ENCODE measurements around the gene HECA. TPM values are rescaled to one million over a fixed set of nuclear protein-coding genes. Genes with fewer than 3 reads are reported as not detected.
A peak's percentile ranks its signal among the peaks of the same experiment; 100 is the strongest.

Gene HECA
- total RNA-seq, 1 donor from 2014 or later: 17.7 TPM

DNA sequence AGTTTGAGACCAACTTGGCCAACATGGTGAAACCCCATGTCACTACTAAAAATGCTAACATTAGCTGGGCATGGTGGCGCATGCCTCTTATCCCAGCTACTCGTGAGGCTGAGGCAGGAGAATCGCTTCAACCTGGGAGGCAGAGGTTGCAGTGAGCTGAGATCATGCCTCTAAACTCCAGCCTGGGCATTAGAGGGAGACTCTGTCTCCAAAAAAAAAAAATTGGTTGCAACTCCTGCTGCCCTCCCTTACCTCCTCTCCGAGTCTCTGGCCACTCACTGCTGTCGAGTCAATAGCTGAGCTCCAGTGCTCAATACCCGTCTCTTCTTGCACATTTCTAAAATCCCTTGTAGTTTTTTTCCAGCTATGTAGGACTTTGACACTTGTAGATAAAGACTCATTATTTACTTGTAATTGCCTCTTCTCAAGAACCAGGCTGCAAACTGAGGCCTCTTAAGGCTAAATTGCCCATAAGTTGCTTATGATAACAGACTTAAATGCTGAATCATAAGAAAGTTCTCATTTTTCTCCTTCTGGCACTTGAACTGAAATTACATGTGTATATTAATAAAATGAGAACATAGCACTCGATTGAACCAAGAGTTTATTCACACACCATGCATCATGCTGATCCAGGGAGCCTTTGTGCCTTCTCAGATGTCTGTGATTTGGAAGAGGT lies 13.8 kb downstream of the HECA start:
- peaks cover 30 to 39% (median 36%) of the 10 kb centered on the region in 3 donors for H3K4me1 ChIP-seq (ENCODE audit: control insufficient read depth in 3 of 3, insufficient read depth in 3 of 3, low read length in 3 of 3)

DNA sequence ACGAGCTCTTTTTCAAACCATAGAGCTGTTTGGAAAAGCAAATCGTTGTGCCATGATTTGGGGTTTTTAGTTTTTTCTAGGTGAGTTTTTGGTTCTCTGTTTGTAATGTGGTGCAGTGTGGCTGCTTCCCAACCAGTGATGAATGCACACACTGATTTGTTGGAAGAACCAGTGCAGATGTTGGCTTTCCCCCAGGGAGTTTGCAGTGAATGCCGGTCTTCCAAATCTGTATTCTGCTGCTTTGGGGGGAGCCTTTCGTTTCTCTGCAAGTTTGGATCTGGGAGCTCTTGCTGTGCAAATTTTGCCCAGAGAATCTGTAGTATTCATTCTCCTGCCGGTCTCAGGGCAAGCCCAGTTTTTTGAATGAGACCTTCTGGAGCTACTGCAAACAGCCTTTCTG lies 14.5 kb downstream of the HECA start:
- Histone ChIP-seq H3K4me3 (ENCODE audit: low read length in 3 of 3) (peak overlapping the region in 2 of 3 donors; percentile 22 to 39), H3K27ac (ENCODE audit: low read depth, low read length) (no peak overlapping the region), H3K4me1 (ENCODE audit: control insufficient read depth in 3 of 3, insufficient read depth in 3 of 3, low read length in 3 of 3) (peaks cover 30 to 39% (median 36%) of the 10 kb centered on the region in 3 donors), H3K36me3 (ENCODE audit: control insufficient read depth in 3 of 3, insufficient read depth in 3 of 3, low read length in 3 of 3) (no peaks in the 10 kb centered on the region), H3K9me3 (ENCODE audit: control insufficient read depth in 3 of 3, low read length in 3 of 3) (no peaks in the 10 kb centered on the region), H3K27me3 (ENCODE audit: control insufficient read depth in 3 of 3, insufficient read depth in 3 of 3, low read length in 3 of 3) (no peaks in the 10 kb centered on the region), H3K9ac (ENCODE audit: low read depth in 1 of 3, low read length in 3 of 3) (no peak overlapping the region)

More for the DNA sequence above, 13.8 kb downstream of the HECA start:
- Histone ChIP-seq H3K36me3 (ENCODE audit: control insufficient read depth in 3 of 3, insufficient read depth in 3 of 3, low read length in 3 of 3) (no peaks in the 10 kb centered on the region), H3K27me3 (ENCODE audit: control insufficient read depth in 3 of 3, insufficient read depth in 3 of 3, low read length in 3 of 3) (no peaks in the 10 kb centered on the region), H3K9ac (ENCODE audit: low read depth in 1 of 3, low read length in 3 of 3) (no peak overlapping the region), H3K4me3 (ENCODE audit: low read length in 3 of 3) (no peak overlapping the region), H3K9me3 (ENCODE audit: control insufficient read depth in 3 of 3, low read length in 3 of 3) (no peaks in the 10 kb centered on the region), H3K27ac (ENCODE audit: low read depth, low read length) (no peak overlapping the region)

DNA sequence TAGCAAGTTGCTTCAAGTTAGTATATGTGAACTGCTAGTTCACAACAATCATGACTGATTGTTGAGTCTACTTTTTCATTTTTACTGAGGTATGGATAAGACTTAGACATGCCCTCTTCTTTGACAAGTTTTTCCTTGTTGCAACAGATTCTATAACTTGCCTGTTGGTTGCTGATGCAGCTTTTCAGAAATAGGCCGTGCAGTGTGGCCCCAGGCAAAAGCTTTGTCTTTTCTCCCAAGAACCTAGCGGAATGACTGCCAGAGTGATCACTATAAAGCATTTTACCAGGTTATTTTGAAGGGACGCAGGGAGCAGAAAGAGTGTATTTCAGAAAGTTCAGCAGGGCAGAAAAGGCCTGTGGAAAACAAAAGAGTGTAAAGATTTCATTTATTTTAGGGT lies 16.0 kb downstream of the HECA start:
- Histone ChIP-seq H3K9ac (ENCODE audit: low read depth in 1 of 3, low read length in 3 of 3) (no peak overlapping the region), H3K4me3 (ENCODE audit: low read length in 3 of 3) (no peak overlapping the region), H3K4me1 (ENCODE audit: control insufficient read depth in 3 of 3, insufficient read depth in 3 of 3, low read length in 3 of 3) (peaks cover 30 to 37% (median 36%) of the 10 kb centered on the region in 3 donors), H3K36me3 (ENCODE audit: control insufficient read depth in 3 of 3, insufficient read depth in 3 of 3, low read length in 3 of 3) (no peaks in the 10 kb centered on the region), H3K27ac (ENCODE audit: low read depth, low read length) (no peak overlapping the region), H3K27me3 (ENCODE audit: control insufficient read depth in 3 of 3, insufficient read depth in 3 of 3, low read length in 3 of 3) (no peaks in the 10 kb centered on the region), H3K9me3 (ENCODE audit: control insufficient read depth in 3 of 3, low read length in 3 of 3) (no peaks in the 10 kb centered on the region)

DNA sequence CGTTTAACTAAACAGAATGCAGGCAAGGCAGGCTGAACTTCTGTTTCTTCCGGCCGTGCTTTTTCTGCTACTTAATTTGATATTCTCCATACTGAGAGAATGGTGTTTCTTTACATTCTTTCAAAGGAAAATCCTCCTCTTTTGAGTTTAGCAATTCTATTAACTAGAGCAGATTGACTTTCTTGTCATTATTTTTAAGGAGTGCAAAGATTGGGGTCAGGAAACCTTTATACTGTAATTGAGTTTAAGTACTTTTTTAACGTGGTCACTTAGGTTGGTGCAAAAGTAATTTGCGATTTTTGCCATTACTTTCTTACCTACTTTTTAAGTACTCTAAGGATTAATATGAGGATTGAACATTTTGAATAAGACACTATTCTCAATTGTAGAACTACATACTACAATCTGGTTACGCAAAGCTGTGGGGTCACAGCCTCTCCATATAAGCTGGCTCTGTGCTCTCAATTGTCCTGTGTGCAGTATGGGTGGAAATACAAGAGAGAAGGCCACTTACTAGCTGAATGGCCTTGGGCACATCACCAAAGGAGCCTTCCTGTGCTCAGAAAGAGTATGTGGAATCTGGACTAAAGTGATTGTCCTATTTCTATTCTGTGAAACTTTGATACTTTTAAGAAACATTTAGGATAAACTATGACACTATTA lies 16.7 kb downstream of the HECA start:
- Histone ChIP-seq H3K27ac (ENCODE audit: low read depth, low read length) (no peak overlapping the region), H3K4me3 (ENCODE audit: low read length in 3 of 3) (no peak overlapping the region), H3K9ac (ENCODE audit: low read depth in 1 of 3, low read length in 3 of 3) (no peak overlapping the region), H3K4me1 (ENCODE audit: control insufficient read depth in 3 of 3, insufficient read depth in 3 of 3, low read length in 3 of 3) (peaks cover 29 to 32% (median 31%) of the 10 kb centered on the region in 3 donors), H3K27me3 (ENCODE audit: control insufficient read depth in 3 of 3, insufficient read depth in 3 of 3, low read length in 3 of 3) (no peaks in the 10 kb centered on the region), H3K9me3 (ENCODE audit: control insufficient read depth in 3 of 3, low read length in 3 of 3) (no peaks in the 10 kb centered on the region), H3K36me3 (ENCODE audit: control insufficient read depth in 3 of 3, insufficient read depth in 3 of 3, low read length in 3 of 3) (peaks cover 0 to under 1% (median 0%) of the 10 kb centered on the region in 3 donors)

DNA sequence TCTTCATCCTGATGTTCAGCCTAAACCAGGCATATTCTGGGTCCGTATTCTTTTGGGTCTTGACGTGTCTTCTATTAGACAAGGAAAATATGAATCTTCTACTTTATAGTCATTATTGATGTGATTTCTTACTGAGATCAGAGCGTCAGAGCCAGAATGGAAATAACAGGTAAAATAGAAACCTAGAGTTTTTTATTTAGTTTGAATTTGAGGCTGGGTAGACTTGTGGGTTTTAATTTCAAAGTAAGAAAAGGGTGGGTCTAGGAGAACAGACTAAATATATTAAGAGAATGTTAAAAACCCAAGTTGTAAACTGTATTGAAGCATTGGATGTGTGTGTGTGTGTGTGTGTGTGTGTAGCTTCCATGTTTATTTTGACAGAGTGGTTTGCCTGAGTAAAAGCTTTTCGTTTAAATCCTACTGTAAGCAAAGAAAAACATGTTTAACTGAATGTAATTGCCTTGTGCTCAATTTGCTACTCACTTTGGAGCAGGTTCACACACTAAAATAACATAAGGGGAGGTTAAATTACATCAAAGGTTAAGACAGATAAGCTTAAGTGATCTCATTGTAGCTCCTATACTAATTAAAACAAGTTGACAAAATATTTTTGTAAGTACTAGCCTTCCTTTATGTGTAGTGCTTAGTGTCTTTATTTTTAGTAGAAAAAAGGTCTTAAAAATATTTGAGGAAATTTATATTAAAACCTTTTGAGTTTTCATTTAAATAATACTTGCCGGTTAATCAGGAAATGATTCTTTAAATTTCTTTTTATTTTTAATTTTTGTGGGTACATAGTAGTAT lies 17.4 kb downstream of the HECA start:
- H3K4me1 ChIP-seq (ENCODE audit: control insufficient read depth in 3 of 3, insufficient read depth in 3 of 3, low read length in 3 of 3): peaks cover 25 to 29% (median 28%) of the 10 kb centered on the region in 3 donors
- H3K27ac ChIP-seq (ENCODE audit: low read depth, low read length): no peak overlapping the region

DNA sequence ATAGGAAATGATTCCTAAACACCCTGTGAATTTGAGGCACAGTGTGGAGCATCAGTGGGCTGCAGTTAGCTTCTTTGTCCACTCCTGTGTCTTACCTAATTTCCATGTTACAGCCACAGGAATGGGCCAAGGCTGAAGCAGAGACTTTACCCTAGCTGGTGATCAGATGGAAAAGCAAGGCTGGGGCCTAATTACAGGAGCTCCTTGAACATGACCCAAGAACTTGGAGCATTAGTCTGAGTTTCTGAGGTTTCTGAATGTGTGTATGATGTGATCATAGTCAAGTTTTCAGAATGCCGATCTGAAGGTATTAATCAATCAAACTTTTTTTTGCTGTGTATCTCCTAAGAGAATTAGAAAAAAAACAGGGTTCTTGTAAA lies 18.0 kb downstream of the HECA start:
- Histone ChIP-seq H3K9ac (ENCODE audit: low read depth in 1 of 3, low read length in 3 of 3) (no peak overlapping the region), H3K4me1 (ENCODE audit: control insufficient read depth in 3 of 3, insufficient read depth in 3 of 3, low read length in 3 of 3) (peaks cover 22 to 27% (median 25%) of the 10 kb centered on the region in 3 donors), H3K27me3 (ENCODE audit: control insufficient read depth in 3 of 3, insufficient read depth in 3 of 3, low read length in 3 of 3) (no peaks in the 10 kb centered on the region), H3K4me3 (ENCODE audit: low read length in 3 of 3) (no peak overlapping the region), H3K36me3 (ENCODE audit: control insufficient read depth in 3 of 3, insufficient read depth in 3 of 3, low read length in 3 of 3) (peaks cover 0 to 2% (median 0%) of the 10 kb centered on the region in 3 donors), H3K27ac (ENCODE audit: low read depth, low read length) (no peak overlapping the region), H3K9me3 (ENCODE audit: control insufficient read depth in 3 of 3, low read length in 3 of 3) (no peaks in the 10 kb centered on the region)

More for the DNA sequence above, 17.4 kb downstream of the HECA start:
- H3K27me3 ChIP-seq (ENCODE audit: control insufficient read depth in 3 of 3, insufficient read depth in 3 of 3, low read length in 3 of 3): no peaks in the 10 kb centered on the region
- peaks cover 0 to 2% (median 0%) of the 10 kb centered on the region in 3 donors for H3K36me3 ChIP-seq (ENCODE audit: control insufficient read depth in 3 of 3, insufficient read depth in 3 of 3, low read length in 3 of 3)
- H3K4me3 ChIP-seq (ENCODE audit: low read length in 3 of 3): no peak overlapping the region
- H3K9me3 ChIP-seq (ENCODE audit: control insufficient read depth in 3 of 3, low read length in 3 of 3): no peaks in the 10 kb centered on the region
- no peak overlapping the region for H3K9ac ChIP-seq (ENCODE audit: low read depth in 1 of 3, low read length in 3 of 3)

DNA sequence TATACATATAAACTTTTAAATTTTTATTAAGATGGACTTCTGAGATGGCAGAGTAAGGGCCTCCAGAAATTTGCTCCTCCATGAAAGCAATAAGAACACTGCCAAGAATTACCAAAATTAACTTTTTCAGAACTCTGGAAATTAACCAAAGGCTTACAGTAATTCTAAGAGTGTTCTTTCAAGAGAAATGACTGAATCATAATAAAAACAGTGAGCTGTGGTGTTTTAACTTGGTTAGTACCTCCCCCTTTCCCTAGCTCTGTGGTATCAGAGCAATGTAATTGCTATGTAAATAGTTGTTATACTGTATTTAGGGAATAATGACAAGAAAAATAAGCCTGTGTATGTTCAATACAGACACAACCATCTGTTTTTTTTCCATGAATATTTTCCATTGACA lies 19.0 kb downstream of the HECA start:
- Histone ChIP-seq H3K9me3 (ENCODE audit: control insufficient read depth in 3 of 3, low read length in 3 of 3) (no peaks in the 10 kb centered on the region), H3K27me3 (ENCODE audit: control insufficient read depth in 3 of 3, insufficient read depth in 3 of 3, low read length in 3 of 3) (no peaks in the 10 kb centered on the region), H3K36me3 (ENCODE audit: control insufficient read depth in 3 of 3, insufficient read depth in 3 of 3, low read length in 3 of 3) (peaks cover 0 to 2% (median 0%) of the 10 kb centered on the region in 3 donors), H3K27ac (ENCODE audit: low read depth, low read length) (no peak overlapping the region), H3K4me1 (ENCODE audit: control insufficient read depth in 3 of 3, insufficient read depth in 3 of 3, low read length in 3 of 3) (peaks cover 19 to 23% (median 20%) of the 10 kb centered on the region in 3 donors), H3K9ac (ENCODE audit: low read depth in 1 of 3, low read length in 3 of 3) (no peak overlapping the region), H3K4me3 (ENCODE audit: low read length in 3 of 3) (no peak overlapping the region)

DNA sequence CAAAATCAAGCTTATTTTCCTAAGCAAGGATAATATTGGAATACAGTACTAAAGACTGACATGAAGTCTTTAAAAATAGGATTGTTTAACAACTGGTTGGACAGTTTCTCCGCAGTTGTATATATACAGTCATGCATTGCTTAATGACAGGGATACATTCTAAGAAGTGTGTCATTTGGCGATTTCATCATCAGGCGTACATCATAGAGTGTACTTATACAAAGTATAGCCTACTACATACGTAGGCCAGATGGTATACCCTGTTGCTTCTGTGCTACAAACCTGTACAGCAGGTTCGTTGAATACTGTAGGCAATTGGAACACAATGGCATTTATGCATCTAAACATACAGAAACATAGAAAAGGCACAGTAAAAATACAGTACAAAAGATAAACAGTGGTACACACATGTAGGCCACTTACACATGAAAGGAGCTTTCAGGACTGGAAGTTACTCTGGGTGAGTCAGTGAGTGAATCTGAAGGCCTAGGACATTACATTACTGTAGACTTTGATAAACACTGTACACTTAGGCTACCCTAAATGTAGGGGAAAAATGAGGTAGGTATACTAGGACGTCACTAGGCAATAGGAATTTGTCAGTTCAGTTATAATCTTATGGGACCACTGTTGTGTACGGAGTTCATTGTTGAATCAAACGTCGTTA lies 20.1 kb downstream of the HECA start:
- Histone ChIP-seq H3K36me3 (ENCODE audit: control insufficient read depth in 3 of 3, insufficient read depth in 3 of 3, low read length in 3 of 3) (peaks cover 0 to 2% (median 0%) of the 10 kb centered on the region in 3 donors), H3K9me3 (ENCODE audit: control insufficient read depth in 3 of 3, low read length in 3 of 3) (no peaks in the 10 kb centered on the region), H3K4me1 (ENCODE audit: control insufficient read depth in 3 of 3, insufficient read depth in 3 of 3, low read length in 3 of 3) (peaks cover 8 to 16% (median 9%) of the 10 kb centered on the region in 3 donors), H3K9ac (ENCODE audit: low read depth in 1 of 3, low read length in 3 of 3) (no peak overlapping the region), H3K27me3 (ENCODE audit: control insufficient read depth in 3 of 3, insufficient read depth in 3 of 3, low read length in 3 of 3) (no peaks in the 10 kb centered on the region), H3K4me3 (ENCODE audit: low read length in 3 of 3) (no peak overlapping the region), H3K27ac (ENCODE audit: low read depth, low read length) (no peak overlapping the region)

DNA sequence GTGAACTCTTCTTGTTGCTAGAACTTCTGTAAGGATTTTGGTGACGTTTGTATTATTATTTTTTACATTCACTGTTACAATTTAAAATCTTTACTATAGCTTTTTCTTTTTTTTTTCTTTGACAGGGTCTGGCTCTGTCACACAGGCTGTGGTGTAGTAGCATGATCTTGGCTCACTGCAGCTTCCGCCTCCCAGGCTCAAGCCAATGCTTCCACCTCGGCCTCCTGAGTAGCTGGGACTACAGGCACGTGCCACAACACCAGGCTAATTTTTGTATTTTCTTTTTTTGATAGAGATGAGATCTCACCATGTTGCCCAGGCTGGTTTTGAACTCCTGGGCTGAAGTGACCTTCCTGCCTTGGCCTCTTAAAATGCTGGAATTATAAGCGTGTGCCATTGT lies 21.2 kb downstream of the HECA start:
- Histone ChIP-seq H3K36me3 (ENCODE audit: control insufficient read depth in 3 of 3, insufficient read depth in 3 of 3, low read length in 3 of 3) (peaks cover 0 to 2% (median 0%) of the 10 kb centered on the region in 3 donors), H3K9me3 (ENCODE audit: control insufficient read depth in 3 of 3, low read length in 3 of 3) (no peaks in the 10 kb centered on the region), H3K27ac (ENCODE audit: low read depth, low read length) (no peak overlapping the region), H3K4me1 (ENCODE audit: control insufficient read depth in 3 of 3, insufficient read depth in 3 of 3, low read length in 3 of 3) (peaks cover 12 to 16% (median 12%) of the 10 kb centered on the region in 3 donors), H3K27me3 (ENCODE audit: control insufficient read depth in 3 of 3, insufficient read depth in 3 of 3, low read length in 3 of 3) (no peaks in the 10 kb centered on the region), H3K9ac (ENCODE audit: low read depth in 1 of 3, low read length in 3 of 3) (no peak overlapping the region), H3K4me3 (ENCODE audit: low read length in 3 of 3) (no peak overlapping the region)

Measured in skeletal muscle tissue (tissue), 4 donors.